HTR-8/SVneo (cell line): ENCODE results near the gene RFTN2.
"Not testable (repeated sequence)": the region's sequence is repeated elsewhere in the genome, so short reads cannot be mapped to it uniquely, and the experiment has no call there.

Experiments
- DNase-seq: peaks from one replicate; pipeline ENCODE4 v3.0.0; 2011; ENCODE audit warnings: low spot score, mixed read lengths; ENCODE audit not compliant: insufficient read length
- FAIRE-seq: peaks from 2 replicates; lab custom pipeline; 2011; peaks lifted over from hg19 to GRCh38; lab: Jason Lieb, UNC

The RFTN2 gene

DNA sequence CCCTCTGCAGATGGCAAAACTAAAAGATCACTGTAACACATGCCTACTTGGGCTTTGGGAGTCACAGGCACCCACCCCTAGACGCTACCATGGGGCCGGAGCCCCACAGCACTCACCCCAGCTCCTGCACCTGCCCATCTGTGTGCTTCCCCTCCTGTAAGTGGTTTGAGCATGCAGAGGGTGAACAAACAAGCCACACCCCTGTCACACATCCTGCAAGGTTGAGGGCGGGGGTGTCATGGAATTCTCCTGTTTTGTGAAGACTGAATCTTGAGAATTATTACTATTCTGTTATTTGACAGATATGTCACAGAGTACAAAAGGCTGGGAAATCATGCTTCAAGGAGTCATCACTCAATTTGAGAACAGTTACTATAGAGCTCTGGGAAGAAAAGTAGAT lies 60.9 kb downstream of the RFTN2 start:
- FAIRE-seq (no peak), DNase-seq (no peak)

DNA sequence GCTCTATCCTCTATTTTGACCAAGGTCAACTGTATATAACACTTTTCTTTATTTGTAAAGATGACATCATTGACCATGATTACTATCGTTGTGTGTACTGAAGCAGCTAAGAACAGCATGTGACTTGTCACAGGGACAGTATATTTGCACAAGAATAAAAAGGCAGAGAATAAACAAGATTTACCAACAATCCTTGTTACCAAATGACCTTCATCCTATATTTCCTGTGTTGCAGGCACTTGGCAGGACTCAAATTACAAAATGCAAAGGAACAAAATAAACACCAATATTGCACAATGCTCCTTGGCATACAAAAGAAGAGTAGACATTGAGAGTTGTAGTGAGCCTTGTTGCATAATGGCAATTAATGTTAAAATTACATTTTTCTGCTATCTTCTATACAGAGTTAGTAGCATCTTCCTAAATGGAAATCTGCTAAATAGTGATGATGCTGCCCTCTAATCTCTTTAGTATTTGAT lies 61.8 kb downstream of the RFTN2 start:
- FAIRE-seq (no peak), DNase-seq (no peak)

DNA sequence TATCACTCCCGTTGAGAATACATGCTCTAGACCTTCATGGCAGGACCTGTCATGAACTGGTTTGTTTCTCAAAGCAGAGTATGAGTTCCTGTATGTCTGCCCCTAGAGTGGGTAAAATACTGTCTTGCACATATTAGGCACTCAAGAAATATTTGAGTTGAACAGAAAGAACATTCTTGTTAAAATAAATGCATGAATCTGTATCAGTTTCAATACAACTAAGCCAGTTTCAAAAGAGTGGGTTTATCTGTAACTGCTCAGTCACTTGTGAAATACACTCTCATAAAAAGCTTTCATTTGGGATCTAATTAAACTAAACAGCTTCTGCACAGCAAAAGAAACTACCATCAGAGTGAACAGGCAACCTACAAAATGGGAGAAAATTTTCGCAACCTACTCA lies 69.2 kb downstream of the RFTN2 start:
- FAIRE-seq (no peak), DNase-seq (no peak)

DNA sequence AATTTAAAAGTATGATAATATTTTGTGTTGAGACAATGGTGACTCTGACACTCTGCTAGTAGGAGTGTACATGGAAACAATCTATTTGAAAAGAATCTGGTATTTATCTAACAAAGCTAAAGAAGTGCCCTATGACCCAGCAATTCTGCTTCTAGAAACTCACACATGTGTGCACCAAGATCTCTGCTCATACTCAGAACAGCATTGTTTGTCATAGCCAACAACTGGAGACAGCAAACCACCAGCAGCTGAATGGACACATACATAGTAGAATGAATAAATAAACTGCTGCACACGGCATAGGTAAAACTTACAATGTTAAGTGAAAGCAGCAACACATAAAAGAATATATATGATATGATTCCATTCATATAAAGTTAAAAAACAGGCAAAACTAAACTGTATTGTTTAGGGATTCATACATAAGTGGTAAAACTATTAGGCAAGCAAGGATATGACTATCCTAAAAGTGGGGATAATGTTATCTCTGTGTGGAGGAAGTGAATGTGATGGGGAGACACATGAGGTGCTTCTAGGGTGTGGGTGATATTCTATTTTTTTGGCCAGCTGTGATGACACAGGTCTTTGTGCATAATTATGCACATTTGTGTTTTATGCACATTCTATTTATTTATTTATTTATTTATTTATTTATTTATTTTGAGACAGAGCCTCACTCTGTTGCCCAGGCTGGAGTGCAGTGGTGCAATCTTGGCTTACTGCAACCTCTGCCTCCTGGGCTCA lies 71.1 kb downstream of the RFTN2 start:
- FAIRE-seq = no peak
- DNase-seq = no peak

DNA sequence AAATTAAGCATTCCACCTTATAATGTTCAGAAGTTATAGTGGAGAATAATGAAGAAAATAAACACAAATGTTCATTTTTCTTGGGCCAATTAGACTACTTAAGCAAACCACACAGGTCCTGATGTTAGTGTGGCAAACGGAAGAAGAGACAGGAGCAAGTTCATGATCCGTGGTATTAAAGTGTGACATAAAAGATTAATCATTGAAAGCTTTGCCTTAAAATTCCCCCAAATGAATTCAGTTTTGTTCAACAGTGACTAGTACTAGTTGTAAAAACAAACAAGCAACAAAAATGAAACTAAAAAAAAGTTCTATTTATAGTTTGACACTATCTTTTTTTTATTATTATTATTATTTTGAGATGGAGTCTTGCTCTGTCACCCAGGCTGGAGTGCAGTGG lies 73.7 kb downstream of the RFTN2 start:
- FAIRE-seq (no peak), DNase-seq (no peak)

DNA sequence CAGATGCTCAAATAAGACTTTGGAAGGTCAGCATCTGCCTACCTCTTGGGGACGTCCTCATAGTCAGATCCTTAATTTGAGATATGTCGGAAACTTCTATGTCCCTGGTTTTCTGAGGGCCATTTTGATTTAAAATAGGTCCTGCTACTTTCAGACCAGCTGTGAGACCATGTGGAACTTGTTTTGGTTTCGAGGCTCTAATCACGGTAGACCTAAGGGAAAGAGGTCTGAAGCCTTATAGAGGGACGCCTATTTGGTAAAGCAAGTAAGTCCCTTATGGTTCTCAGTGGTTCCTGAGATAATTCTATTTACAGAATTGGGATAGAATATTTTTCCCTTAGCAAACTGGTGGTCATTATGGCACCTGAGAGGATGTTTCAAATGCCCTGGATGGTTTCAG lies 75.1 kb downstream of the RFTN2 start:
- FAIRE-seq = no peak

DNA sequence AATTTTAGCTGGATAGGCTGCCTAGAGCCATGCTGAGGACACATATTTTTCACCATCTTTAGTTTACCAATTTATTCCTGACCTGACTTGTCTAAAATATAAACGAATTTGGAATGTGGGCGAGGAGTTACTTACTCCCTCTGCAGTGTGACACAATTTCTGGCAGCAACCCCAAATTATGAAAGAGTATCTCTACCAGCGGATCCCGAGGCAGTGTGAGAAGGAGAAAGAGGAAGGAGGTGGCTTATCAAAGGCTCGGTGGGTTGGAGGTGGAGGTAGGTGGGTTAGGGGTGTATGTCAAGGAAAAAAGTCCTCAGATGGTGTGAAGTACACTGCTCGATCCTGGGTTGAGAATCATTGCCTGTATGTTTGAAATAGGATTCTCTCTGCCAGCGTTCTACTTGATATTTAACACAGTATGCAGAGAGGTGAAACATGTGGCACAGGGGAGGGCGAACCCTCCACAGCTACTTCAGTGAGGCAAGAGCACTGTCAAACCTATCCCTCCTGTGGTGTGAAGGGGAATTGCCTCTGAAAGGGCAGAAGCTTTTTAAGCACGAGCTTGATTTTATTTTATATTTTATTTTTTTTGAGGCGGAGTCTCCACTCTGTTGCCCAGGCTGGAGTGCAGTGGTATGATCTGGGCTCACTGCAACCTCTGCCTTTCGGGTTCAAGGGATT lies 76.0 kb downstream of the RFTN2 start:
- DNase-seq = peak; percentile 40
- no peak for FAIRE-seq

More for the DNA sequence above, 75.1 kb downstream of the RFTN2 start:
- DNase-seq = no peak

GRCh38 chr2:197598450-197598849 lies 76.9 kb downstream of the RFTN2 start:
- FAIRE-seq (no peak), DNase-seq (no peak)

GRCh38 chr2:197597166-197597565 lies 78.2 kb downstream of the RFTN2 start:
- no peak for FAIRE-seq
- no peak for DNase-seq

GRCh38 chr2:197596766-197597165 lies 78.6 kb downstream of the RFTN2 start:
- no peak for DNase-seq
- no peak for FAIRE-seq

- FAIRE-seq (no peak), DNase-seq (no peak)
These were observed 83.9 kb downstream of the RFTN2 start for GRCh38 chr2:197591339-197592072.

GRCh38 chr2:197587255-197587654 lies 88.1 kb downstream of the RFTN2 start:
- DNase-seq, FAIRE-seq: not testable (repeated sequence)

DNA sequence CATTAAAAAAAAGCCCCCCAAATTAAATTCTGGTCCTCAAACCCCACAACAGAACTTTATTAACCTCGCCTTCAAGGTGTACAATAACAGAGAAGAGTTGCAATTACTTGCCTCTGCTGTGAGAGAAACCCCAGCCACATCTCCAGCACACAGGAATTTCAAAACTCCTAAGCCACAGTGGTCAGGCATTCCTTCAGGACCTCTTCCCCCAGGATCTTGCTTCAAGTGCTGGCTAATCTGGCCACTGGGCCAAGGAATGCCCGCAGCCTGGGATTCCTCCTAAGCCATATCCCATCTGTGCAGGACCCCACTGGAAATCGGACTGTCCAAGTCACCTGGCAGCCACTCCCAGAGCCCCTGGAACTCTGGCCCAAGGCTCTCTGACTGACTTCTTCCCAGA lies 95.2 kb downstream of the RFTN2 start:
- FAIRE-seq, DNase-seq: not testable (repeated sequence)

GRCh38 chr2:197578294-197578693 lies 97.1 kb downstream of the RFTN2 start:
- not testable (repeated sequence) for FAIRE-seq, DNase-seq

- FAIRE-seq = no peak
These were observed 97.9 kb downstream of the RFTN2 start for GRCh38 chr2:197577446-197577845.

DNA sequence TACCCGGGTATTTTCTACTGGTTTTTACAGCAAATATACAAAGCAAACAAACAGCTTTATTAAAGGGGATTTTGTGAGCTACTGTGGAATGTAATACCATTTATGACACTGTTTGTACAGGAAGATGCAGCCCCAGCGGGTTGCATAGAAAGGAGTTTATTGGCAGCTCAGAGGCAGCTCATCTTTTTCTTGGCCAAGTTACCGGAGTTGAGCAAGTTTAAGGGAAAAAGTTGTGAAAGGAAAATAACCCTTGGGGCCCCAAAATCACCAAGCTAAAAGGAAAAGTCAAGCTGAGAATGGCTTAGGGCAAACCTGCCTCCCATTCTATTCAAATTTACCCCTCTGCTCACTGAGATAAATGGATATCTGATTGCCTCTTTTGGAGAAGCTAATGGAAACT lies 98.8 kb downstream of the RFTN2 start:
- FAIRE-seq (no peak), DNase-seq (no peak)

More at GRCh38 chr2:197577446-197577845, 97.9 kb downstream of the RFTN2 start:
- DNase-seq = no peak

GRCh38 chr2:197575987-197576386 lies 99.4 kb downstream of the RFTN2 start:
- FAIRE-seq (no peak), DNase-seq (no peak)

DNA sequence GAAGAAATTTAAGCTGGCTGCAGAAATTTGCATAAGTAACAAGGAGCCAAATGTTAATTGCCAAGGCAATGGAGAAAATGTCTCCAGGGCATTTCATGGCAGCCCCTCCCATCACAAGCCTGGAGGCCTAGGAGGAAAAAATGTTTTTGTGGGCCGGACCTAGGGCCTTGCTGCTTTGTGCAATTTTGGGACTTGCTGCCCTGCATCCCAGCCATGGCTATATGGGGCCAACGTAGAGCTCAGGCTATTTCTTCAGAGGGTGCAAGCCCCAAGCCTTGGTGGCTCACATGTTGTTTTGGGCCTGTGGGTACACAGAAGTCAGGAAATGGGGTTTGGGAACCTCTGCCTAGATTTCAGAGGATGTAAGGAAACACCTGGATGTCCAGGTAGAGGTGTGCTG lies 101.8 kb downstream of the RFTN2 start:
- FAIRE-seq (no peak), DNase-seq (no peak)

DNA sequence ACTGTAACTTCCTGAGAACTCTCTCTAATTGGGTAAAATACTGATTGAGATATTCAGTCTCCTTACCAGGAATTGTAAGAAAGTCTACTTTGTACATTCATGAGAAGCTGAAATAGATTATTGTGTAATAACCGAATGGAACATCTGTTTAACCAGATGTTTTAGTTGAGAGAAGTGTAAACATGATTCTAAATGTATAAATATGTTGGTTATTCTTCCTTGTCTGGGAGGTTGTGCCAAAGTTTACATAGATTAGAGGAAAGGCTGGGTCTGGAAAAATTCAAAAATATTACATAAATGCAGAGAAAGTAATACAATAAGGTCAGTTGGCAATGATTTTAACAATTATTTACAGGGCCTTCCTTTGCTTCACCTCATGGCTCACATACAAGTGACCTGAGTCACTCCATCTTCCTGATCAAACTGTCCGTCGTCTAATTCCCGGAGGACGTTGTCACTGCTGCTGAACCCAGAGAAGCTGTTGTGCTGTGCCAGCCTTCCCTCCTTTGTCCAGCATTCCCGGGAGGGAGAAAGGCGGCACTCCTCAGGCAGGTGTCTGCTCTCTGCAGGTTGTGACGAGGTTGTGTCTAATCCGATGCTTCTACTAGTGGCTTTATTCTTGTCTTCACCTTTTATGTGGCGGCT lies 103.6 kb downstream of the RFTN2 start:
- no peak for DNase-seq
- FAIRE-seq = no peak

DNA sequence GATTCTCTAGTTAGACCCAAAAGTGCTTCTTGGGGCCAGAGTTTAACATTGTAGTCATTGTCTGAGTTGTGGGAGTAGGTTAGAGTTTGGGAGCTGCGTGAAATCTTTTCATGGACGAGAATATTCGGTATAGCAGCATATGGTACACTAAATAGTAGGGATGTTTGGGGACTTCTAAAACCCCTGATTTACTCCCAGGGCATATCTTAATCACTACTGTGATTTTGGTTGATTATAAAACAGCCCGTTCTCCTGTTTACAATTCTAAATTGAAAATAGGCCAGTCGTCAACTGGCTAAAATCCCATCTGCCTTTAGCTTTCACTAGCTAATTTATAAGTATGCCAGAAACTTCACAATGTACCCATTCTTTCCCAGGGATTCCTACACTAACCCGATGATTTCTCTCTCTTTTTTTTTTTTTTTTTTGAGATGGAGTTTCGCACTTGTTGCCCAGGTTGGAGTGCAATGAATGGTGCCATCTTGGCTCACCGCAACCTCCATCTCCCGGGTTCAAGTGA lies 115.2 kb downstream of the RFTN2 start:
- DNase-seq (no peak), FAIRE-seq (no peak)
